Activated T-cell treated with anti-CD3 and anti-CD28 coated beads, Interleukin-2, amount 50 U/mL, for 24 hours (primary cell): ENCODE data around the gene FSTL5.
"Not testable (repeated sequence)": the region's sequence is repeated elsewhere in the genome, so short reads cannot be mapped to it uniquely, and the experiment has no call there.

ENCODE experiments used
- DNase-seq: peaks from one replicate; pipeline ENCODE4 v3.0.0-alpha.2; 2020
- H3K27ac Mint-ChIP-seq: 2 replicates; pipeline ENCODE4 v1.8.0; 2020; ENCODE audit warnings: mild to moderate bottlenecking, mixed read lengths
- H3K27me3 Mint-ChIP-seq: 2 replicates; pipeline ENCODE4 v1.8.0; 2020; ENCODE audit warnings: mixed read lengths
- H3K36me3 Mint-ChIP-seq: 2 replicates; pipeline ENCODE4 v1.8.0; 2020; ENCODE audit warnings: low read depth, mixed read lengths
- H3K4me1 Mint-ChIP-seq: 2 replicates; pipeline ENCODE4 v1.8.0; 2020; ENCODE audit warnings: low read depth, mixed read lengths
- H3K4me3 Mint-ChIP-seq: 2 replicates; pipeline ENCODE4 v1.8.0; 2020; ENCODE audit warnings: mild to moderate bottlenecking, moderate library complexity, mixed read lengths
- H3K9me3 Mint-ChIP-seq: 2 replicates; pipeline ENCODE4 v1.8.0; 2020; ENCODE audit warnings: mixed read lengths

Gene FSTL5

GRCh38 chr4:161813889-161814288 is 349.9 kb downstream of the FSTL5 start:
- H3K4me3 Mint-ChIP-seq = no peak overlapping the region
- no peaks in the 10 kb centered on the region for H3K4me1 Mint-ChIP-seq

GRCh38 chr4:161813389-161813788 is 350.4 kb downstream of the FSTL5 start:
- Mint-ChIP-seq H3K4me1 (no peaks in the 10 kb centered on the region), H3K36me3 (no peaks in the 10 kb centered on the region), H3K27ac (no peak overlapping the region), H3K9me3 (peaks cover 6% of the 10 kb centered on the region), H3K27me3 (no peaks in the 10 kb centered on the region), H3K4me3 (no peak overlapping the region)
- no peak for DNase-seq

More at GRCh38 chr4:161813889-161814288, 349.9 kb downstream of the FSTL5 start:
- Mint-ChIP-seq H3K9me3 (peaks cover 6% of the 10 kb centered on the region), H3K27ac (no peak overlapping the region), H3K36me3 (no peaks in the 10 kb centered on the region), H3K27me3 (no peaks in the 10 kb centered on the region)
- no peak for DNase-seq

DNA sequence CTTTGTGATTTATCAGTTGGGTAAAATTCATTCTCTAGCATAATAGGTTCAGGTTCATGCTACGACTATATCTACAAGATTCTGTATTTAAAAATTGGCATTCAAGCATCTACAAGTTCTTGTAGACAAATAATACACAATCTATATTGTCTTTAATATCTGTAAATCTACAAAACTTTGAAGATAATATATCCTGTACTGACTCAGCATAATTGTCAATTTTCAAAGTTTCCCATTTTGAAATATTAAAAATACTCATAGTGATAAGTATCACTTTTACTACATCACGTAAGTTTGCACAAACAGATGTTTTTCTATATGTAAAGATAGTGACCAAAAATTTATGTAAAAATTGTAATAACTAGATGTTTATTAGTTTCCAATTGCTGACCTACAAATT is 360.6 kb downstream of the FSTL5 start:
- Mint-ChIP-seq H3K4me3 (no peak overlapping the region), H3K9me3 (peaks cover 6% of the 10 kb centered on the region), H3K27me3 (no peaks in the 10 kb centered on the region), H3K36me3 (no peaks in the 10 kb centered on the region), H3K27ac (no peak overlapping the region), H3K4me1 (no peaks in the 10 kb centered on the region)
- no peak for DNase-seq

DNA sequence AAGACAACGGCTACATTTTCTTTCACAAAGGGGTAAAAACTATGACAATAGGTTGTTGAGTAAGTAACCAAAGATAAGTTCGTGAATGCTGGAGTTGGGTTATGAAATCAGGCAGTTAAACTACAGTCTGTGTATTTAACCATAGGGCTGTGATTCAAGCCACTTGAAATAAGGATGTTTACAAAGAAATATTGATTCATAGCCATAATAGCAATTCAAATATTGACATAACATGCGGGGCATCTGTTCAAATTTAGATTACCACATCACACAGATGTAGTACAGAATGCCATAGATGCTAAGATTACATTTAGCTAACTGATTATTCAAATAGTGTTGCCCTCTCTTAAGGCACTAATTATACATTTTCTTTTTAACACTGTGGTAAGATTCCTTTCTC is 364.1 kb downstream of the FSTL5 start:
- Mint-ChIP-seq H3K27ac (no peak overlapping the region), H3K4me3 (no peak overlapping the region), H3K4me1 (no peaks in the 10 kb centered on the region), H3K36me3 (no peaks in the 10 kb centered on the region), H3K9me3 (peaks cover 2% of the 10 kb centered on the region), H3K27me3 (no peaks in the 10 kb centered on the region)
- DNase-seq = no peak

GRCh38 chr4:161792991-161793390 is 370.8 kb downstream of the FSTL5 start:
- H3K27me3 Mint-ChIP-seq = no peaks in the 10 kb centered on the region
- no peak overlapping the region for H3K27ac Mint-ChIP-seq
- H3K9me3 Mint-ChIP-seq = peaks cover 3% of the 10 kb centered on the region
- no peaks in the 10 kb centered on the region for H3K36me3 Mint-ChIP-seq
- no peak for DNase-seq
- H3K4me3 Mint-ChIP-seq = no peak overlapping the region
- H3K4me1 Mint-ChIP-seq = no peaks in the 10 kb centered on the region

DNA sequence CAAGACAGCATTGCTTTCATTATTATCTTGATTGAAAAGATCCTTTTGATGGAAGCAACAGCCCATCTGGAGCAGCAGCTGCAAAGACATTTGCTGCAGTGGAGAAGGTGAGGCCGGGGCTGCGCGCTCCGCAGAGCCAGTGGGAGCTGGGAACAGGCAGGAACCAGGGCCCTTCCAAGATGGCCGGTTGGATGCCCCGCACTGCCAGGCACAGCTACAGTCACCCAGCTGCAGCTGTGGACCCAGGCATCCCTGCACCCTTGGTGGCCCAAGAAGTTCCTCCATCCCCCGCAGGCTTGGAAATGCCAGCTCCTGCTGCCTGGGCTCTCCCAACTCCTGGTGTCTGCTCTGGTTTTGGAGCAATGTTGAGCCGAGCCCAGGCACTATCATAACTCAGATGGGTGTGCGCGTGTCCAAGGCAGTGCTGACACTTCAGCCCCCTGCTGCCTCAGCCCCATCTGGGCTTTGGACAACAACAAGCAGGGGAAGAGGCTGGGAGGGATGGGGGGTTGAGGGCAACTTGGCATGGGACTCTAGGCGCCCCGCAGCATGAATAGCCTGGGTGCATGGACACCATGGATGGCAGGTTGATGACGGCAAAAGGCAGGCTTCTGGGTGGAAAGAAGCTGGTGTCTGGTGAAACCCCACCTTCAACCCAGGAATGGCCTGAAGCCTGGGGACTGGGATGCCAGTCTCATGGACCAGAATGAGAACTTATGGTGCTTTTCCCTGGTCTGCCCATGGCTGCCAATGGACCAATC is 371.8 kb downstream of the FSTL5 start:
- Mint-ChIP-seq H3K27me3 (no peaks in the 10 kb centered on the region), H3K4me1 (no peaks in the 10 kb centered on the region), H3K4me3 (no peak overlapping the region), H3K27ac (no peak overlapping the region), H3K36me3 (no peaks in the 10 kb centered on the region), H3K9me3 (peaks cover 6% of the 10 kb centered on the region)
- DNase-seq = no peak

DNA sequence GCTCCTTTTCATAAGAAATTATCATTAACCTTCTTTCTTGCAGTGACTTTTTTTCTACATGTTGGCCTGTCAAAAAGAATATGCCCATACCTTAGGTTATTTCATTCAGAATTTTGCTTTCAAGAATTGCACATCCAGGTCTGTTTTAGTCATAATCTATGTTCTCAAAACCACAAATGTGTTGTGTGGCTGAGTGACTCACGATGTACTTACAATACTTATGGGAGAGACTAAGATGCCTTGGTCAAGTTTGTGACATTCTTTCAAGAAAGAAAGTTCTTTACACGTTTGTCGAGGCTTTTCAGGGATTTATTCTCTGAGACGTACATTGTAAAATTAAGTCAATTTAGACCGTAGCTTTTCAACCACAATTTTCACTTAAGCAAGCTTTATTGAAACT is 396.7 kb downstream of the FSTL5 start:
- no peak overlapping the region for H3K27ac Mint-ChIP-seq
- no peaks in the 10 kb centered on the region for H3K27me3 Mint-ChIP-seq

GRCh38 chr4:161762796-161763195 is 401.0 kb downstream of the FSTL5 start:
- no peaks in the 10 kb centered on the region for H3K36me3 Mint-ChIP-seq
- H3K27me3 Mint-ChIP-seq = no peaks in the 10 kb centered on the region
- DNase-seq = no peak
- peaks cover 13% of the 10 kb centered on the region for H3K9me3 Mint-ChIP-seq
- H3K27ac Mint-ChIP-seq = no peak overlapping the region
- no peak overlapping the region for H3K4me3 Mint-ChIP-seq
- no peaks in the 10 kb centered on the region for H3K4me1 Mint-ChIP-seq

More for the DNA sequence above, 396.7 kb downstream of the FSTL5 start:
- DNase-seq = no peak
- H3K36me3 Mint-ChIP-seq = no peaks in the 10 kb centered on the region
- H3K9me3 Mint-ChIP-seq = peaks cover 16% of the 10 kb centered on the region
- H3K4me1 Mint-ChIP-seq = no peaks in the 10 kb centered on the region
- H3K4me3 Mint-ChIP-seq = no peak overlapping the region

DNA sequence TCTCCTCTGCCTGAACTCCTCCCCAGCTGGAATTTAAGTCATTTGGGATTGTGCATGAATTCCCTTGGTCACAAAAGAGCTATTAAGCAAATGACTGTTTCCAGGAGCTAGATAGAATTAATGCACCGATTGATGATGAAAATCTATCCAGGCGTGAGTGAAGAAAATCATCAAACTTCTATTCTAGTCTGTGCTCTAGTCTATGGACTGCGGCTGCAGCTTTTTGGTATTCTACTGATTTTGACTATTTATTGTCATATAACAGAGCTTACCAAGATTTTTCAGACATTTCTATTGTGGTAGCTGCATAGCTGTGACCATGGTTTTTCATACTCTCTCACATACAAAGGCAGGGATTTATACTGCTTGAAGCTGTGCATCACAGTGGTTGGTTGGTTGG is 403.8 kb downstream of the FSTL5 start:
- Mint-ChIP-seq H3K4me1 (no peaks in the 10 kb centered on the region), H3K4me3 (no peak overlapping the region), H3K9me3 (peaks cover 11% of the 10 kb centered on the region), H3K36me3 (no peaks in the 10 kb centered on the region), H3K27me3 (no peaks in the 10 kb centered on the region), H3K27ac (no peak overlapping the region)
- no peak for DNase-seq

DNA sequence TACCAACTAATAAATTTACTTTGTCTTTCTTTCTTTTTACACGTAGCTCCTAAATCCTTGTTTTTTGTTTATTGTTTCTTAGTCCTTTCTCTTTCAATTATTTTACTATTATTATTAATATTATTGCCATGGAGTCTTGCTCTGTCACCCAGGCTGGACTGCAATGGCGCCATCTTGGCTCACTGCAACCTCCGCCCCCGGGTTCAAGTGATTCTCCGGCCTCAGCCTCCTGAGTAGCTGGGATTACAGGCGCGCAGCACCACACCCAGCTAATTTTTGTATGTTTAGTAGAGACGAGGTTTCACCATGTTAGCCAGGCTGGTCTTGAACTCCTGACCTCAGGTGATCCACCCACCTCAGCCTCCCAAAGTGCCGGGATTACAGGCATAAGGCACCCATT is 405.4 kb downstream of the FSTL5 start:
- not testable (repeated sequence) for H3K27me3 Mint-ChIP-seq, H3K9me3 Mint-ChIP-seq, H3K4me1 Mint-ChIP-seq, H3K4me3 Mint-ChIP-seq, H3K27ac Mint-ChIP-seq, H3K36me3 Mint-ChIP-seq, DNase-seq

DNA sequence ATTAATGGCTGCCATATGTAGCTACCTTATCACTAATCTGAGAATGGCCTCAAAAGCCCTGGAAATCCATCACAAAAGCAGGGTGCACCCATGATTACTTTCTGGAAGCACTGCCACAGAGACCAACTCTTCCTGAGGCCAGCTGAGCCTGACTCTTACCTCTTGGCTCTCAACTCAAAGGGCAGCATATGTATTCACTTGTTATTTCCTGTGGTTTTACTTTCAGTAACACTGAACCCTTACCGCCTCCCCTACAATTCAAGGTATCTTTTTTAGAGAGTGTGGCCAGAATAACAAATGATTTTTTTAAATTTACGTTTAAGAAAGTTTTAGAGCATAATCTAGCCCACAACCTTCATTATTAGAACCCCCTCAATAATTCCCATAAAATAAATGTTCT is 434.9 kb downstream of the FSTL5 start:
- no peaks in the 10 kb centered on the region for H3K27me3 Mint-ChIP-seq

GRCh38 chr4:161721947-161722346 is 441.9 kb downstream of the FSTL5 start:
- peaks cover 2% of the 10 kb centered on the region for H3K9me3 Mint-ChIP-seq
- H3K36me3 Mint-ChIP-seq = no peaks in the 10 kb centered on the region
- no peaks in the 10 kb centered on the region for H3K27me3 Mint-ChIP-seq
- H3K4me3 Mint-ChIP-seq = no peak overlapping the region
- no peak for DNase-seq
- no peaks in the 10 kb centered on the region for H3K4me1 Mint-ChIP-seq
- no peak overlapping the region for H3K27ac Mint-ChIP-seq

More for the DNA sequence above, 434.9 kb downstream of the FSTL5 start:
- H3K36me3 Mint-ChIP-seq = no peaks in the 10 kb centered on the region
- H3K27ac Mint-ChIP-seq = no peak overlapping the region
- no peaks in the 10 kb centered on the region for H3K4me1 Mint-ChIP-seq
- peaks cover 7% of the 10 kb centered on the region for H3K9me3 Mint-ChIP-seq
- H3K4me3 Mint-ChIP-seq = no peak overlapping the region
- DNase-seq = no peak

GRCh38 chr4:161717084-161717483 is 446.7 kb downstream of the FSTL5 start:
- H3K4me3 Mint-ChIP-seq = no peak overlapping the region
- H3K27me3 Mint-ChIP-seq = no peaks in the 10 kb centered on the region
- DNase-seq = no peak
- H3K27ac Mint-ChIP-seq = no peak overlapping the region
- no peaks in the 10 kb centered on the region for H3K36me3 Mint-ChIP-seq
- peaks cover 12% of the 10 kb centered on the region for H3K9me3 Mint-ChIP-seq
- no peaks in the 10 kb centered on the region for H3K4me1 Mint-ChIP-seq

GRCh38 chr4:161714931-161715330 is 448.9 kb downstream of the FSTL5 start:
- no peaks in the 10 kb centered on the region for H3K36me3 Mint-ChIP-seq
- DNase-seq = no peak
- H3K4me3 Mint-ChIP-seq = no peak overlapping the region
- H3K4me1 Mint-ChIP-seq = no peaks in the 10 kb centered on the region
- H3K27ac Mint-ChIP-seq = no peak overlapping the region
- H3K27me3 Mint-ChIP-seq = no peaks in the 10 kb centered on the region
- peaks cover 12% of the 10 kb centered on the region for H3K9me3 Mint-ChIP-seq

- DNase-seq = no peak
- no peak overlapping the region for H3K27ac Mint-ChIP-seq
- no peaks in the 10 kb centered on the region for H3K27me3 Mint-ChIP-seq
- no peak overlapping the region for H3K4me3 Mint-ChIP-seq
- H3K36me3 Mint-ChIP-seq = no peaks in the 10 kb centered on the region
- peaks cover 12% of the 10 kb centered on the region for H3K9me3 Mint-ChIP-seq
- no peaks in the 10 kb centered on the region for H3K4me1 Mint-ChIP-seq
Observed at GRCh38 chr4:161714022-161714751, 449.6 kb downstream of the FSTL5 start.
